HG03354 (cell line): ENCODE data around the gene CA9.

Experiments used
- ATAC-seq: cut with Tn5 transposase; IDR thresholded peaks from one replicate; pipeline ENCODE4 v1.9.1; 2021; ENCODE audit warnings: mild to moderate bottlenecking; ENCODE audit not compliant: unreplicated experiment, poor library complexity, severe bottlenecking

CA9 gene

GRCh38 chr9:35669331-35670145, 4.2 kb upstream of the CA9 start:
- no peak for ATAC-seq

- ATAC-seq: no peak
Observed at GRCh38 chr9:35674025-35674361, 265 bp downstream of the CA9 start.

GRCh38 chr9:35675204-35675603, 1.5 kb downstream of the CA9 start:
- no peak for ATAC-seq

- no peak for ATAC-seq
Observed at GRCh38 chr9:35675732-35676392, 2.1 kb downstream of the CA9 start.

GRCh38 chr9:35679091-35679490, 5.4 kb downstream of the CA9 start:
- no peak for ATAC-seq

GRCh38 chr9:35679766-35680330, 6.1 kb downstream of the CA9 start:
- ATAC-seq: no peak

- peak; percentile 85 for ATAC-seq
Observed at GRCh38 chr9:35680331-35681105, 6.8 kb downstream of the CA9 start.

- no peak for ATAC-seq
Observed at GRCh38 chr9:35681341-35682002, 7.7 kb downstream of the CA9 start.

- no peak for ATAC-seq
Observed at GRCh38 chr9:35682051-35682450, 8.3 kb downstream of the CA9 start.

GRCh38 chr9:35682520-35683315, 9.0 kb downstream of the CA9 start:
- ATAC-seq: no peak

- ATAC-seq: no peak
Observed at GRCh38 chr9:35683323-35683722, 9.6 kb downstream of the CA9 start.

- no peak for ATAC-seq
Observed at GRCh38 chr9:35684921-35685320, 11.2 kb downstream of the CA9 start.

GRCh38 chr9:35685506-35685905, 11.8 kb downstream of the CA9 start:
- ATAC-seq: no peak

- no peak for ATAC-seq
Observed at GRCh38 chr9:35686222-35687203, 12.8 kb downstream of the CA9 start.

- no peak for ATAC-seq
Observed at GRCh38 chr9:35687306-35687705, 13.6 kb downstream of the CA9 start.

- ATAC-seq: no peak
Observed at GRCh38 chr9:35687972-35688557, 14.3 kb downstream of the CA9 start.
